Neural cell (in vitro differentiated cells): ENCODE data around the gene PLAAT4. TPM values are rescaled to one million over a fixed set of nuclear protein-coding genes. Genes with fewer than 3 reads are reported as not detected.

Source experiments
- H2AFZ ChIP-seq: fragments of 200-600, 300-800 bp; sonication (generic), shearing (Covaris generic); 2 replicates; pipeline ENCODE4 v1.6.0; 2014; ENCODE audit warnings: low read depth, mild to moderate bottlenecking, antibody characterized with exemption, low read length, moderate library complexity
- H3F3A ChIP-seq: fragments of 200-600 bp; shearing (Covaris generic); 2 replicates; pipeline ENCODE4 v1.6.1; 2016; ENCODE audit warnings: mild to moderate bottlenecking, moderate library complexity, mixed read lengths, antibody characterized with exemption, low read length; ENCODE audit not compliant: insufficient read depth, poor library complexity, severe bottlenecking
- H3K27ac ChIP-seq: fragments of 200-600, 300-800 bp; sonication (generic), shearing (Covaris generic); 2 replicates; pipeline ENCODE4 v1.5.1; 2014; ENCODE audit warnings: mild to moderate bottlenecking, low read length, moderate library complexity
- H3K27me3 ChIP-seq: fragments of 300-800, 200-600 bp; sonication (generic), shearing (Covaris generic); 2 replicates; pipeline ENCODE4 v1.6.0; 2014; ENCODE audit warnings: mild to moderate bottlenecking, low read depth, low read length, moderate library complexity; ENCODE audit not compliant: insufficient read depth
- H3K36me3 ChIP-seq: fragments of 300-800, 200-600 bp; sonication (generic), shearing (Covaris generic); 2 replicates; pipeline ENCODE4 v1.5.1; 2014; ENCODE audit warnings: mild to moderate bottlenecking, antibody characterized with exemption, low read length, moderate library complexity; ENCODE audit not compliant: insufficient read depth
- H3K4me2 ChIP-seq: fragments of 300-800, 200-600 bp; sonication (generic), shearing (Covaris generic); 2 replicates; pipeline ENCODE4 v1.6.0; 2014; ENCODE audit warnings: mild to moderate bottlenecking, low read length
- H3K4me3 ChIP-seq: fragments of 300-800, 200-600 bp; sonication (generic), shearing (Covaris generic); 2 replicates; pipeline ENCODE4 v1.5.1; 2014; ENCODE audit warnings: mild to moderate bottlenecking, low read length, moderate library complexity
- H3K79me2 ChIP-seq: fragments of 200-600 bp; shearing (Covaris generic); replicated peaks from 2 replicates; pipeline ENCODE4 v1.6.0; 2014; ENCODE audit warnings: mild to moderate bottlenecking, low read length, moderate library complexity; ENCODE audit not compliant: insufficient read depth
- H3K9ac ChIP-seq: fragments of 300-800, 200-600 bp; sonication (generic), shearing (Covaris generic); 2 replicates; pipeline ENCODE4 v1.6.1; 2016; ENCODE audit warnings: mild to moderate bottlenecking, low read length, mixed read lengths
- H3K9me2 ChIP-seq: fragments of 200-600 bp; shearing (Covaris generic); 2 replicates; pipeline ENCODE4 v1.6.1; 2016; ENCODE audit warnings: mild to moderate bottlenecking, low read length, mixed read lengths; ENCODE audit not compliant: insufficient read depth
- H3K9me3 ChIP-seq: fragments of 200-600, 300-800 bp; sonication (generic), shearing (Covaris generic); 2 replicates; pipeline ENCODE4 v1.6.1; 2016; ENCODE audit warnings: mild to moderate bottlenecking, mixed run types, low read length, moderate library complexity, mixed read lengths
- H4K20me1 ChIP-seq: fragments of 200-600 bp; shearing (Covaris generic); 2 replicates; pipeline ENCODE4 v1.6.1; 2016; ENCODE audit warnings: mild to moderate bottlenecking, mixed run types; ENCODE audit not compliant: insufficient read depth
- EP300 ChIP-seq: fragments of 450-650 bp; conservative IDR thresholded peaks from 2 replicates; pipeline ENCODE4 v1.6.1; 2014; ENCODE audit warnings: antibody characterized with exemption, mild to moderate bottlenecking, moderate library complexity; ENCODE audit not compliant: poor library complexity, severe bottlenecking
- EZH2 ChIP-seq: fragments of 200-600, 300-800 bp; shearing (Covaris generic), sonication (generic); IDR thresholded peaks from 2 replicates; pipeline ENCODE4 v1.6.1; 2014; ENCODE audit warnings: antibody characterized with exemption, low read length, borderline replicate concordance, mild to moderate bottlenecking; ENCODE audit not compliant: insufficient read depth, poor library complexity, severe bottlenecking
- MXI1 ChIP-seq: fragments of 450-650 bp; conservative IDR thresholded peaks from 2 replicates; pipeline ENCODE4 v1.6.1; 2014; ENCODE audit warnings: antibody characterized with exemption, mild to moderate bottlenecking; ENCODE audit not compliant: poor library complexity, severe bottlenecking
- POLR2AphosphoS5 ChIP-seq: IDR thresholded peaks from 2 replicates; pipeline ENCODE4 v1.6.1; 2012
- RAD21 ChIP-seq: fragments of 450-650 bp; conservative IDR thresholded peaks from 2 replicates; pipeline ENCODE4 v1.6.1; 2014; ENCODE audit warnings: antibody characterized with exemption, mild to moderate bottlenecking, moderate library complexity
- SMC3 ChIP-seq: fragments of 450-650 bp; conservative IDR thresholded peaks from 2 replicates; pipeline ENCODE4 v1.6.1; 2014; ENCODE audit warnings: antibody characterized with exemption, mild to moderate bottlenecking, moderate library complexity; ENCODE audit not compliant: poor library complexity
- TAF1 ChIP-seq: IDR thresholded peaks from 2 replicates; pipeline ENCODE4 v1.6.1; 2012; ENCODE audit warnings: low read depth
- polyA plus RNA-seq: library from polyadenylated mRNA; depleted of rRNA; stranded (reverse); fragments of >200 nt; gene quantifications from 2 replicates; pipeline ENCODE4 v1.2.3, GENCODE V29; 2014
- TF ChIP-seq, protein P1 (sequence below): fragments of 450-650 bp; IDR thresholded peaks from 2 replicates; pipeline ENCODE4 v1.5.1; 2014; ENCODE audit warnings: antibody characterized with exemption, mild to moderate bottlenecking, moderate library complexity; ENCODE audit not compliant: poor library complexity, severe bottlenecking
- TF ChIP-seq, protein P2 (sequence below): IDR thresholded peaks from 2 replicates; pipeline ENCODE4 v1.6.1; 2012; ENCODE audit warnings: borderline replicate concordance

PLAAT4 gene
- polyA plus RNA-seq, 1 donor from 2014 or later, result not detected

DNA sequence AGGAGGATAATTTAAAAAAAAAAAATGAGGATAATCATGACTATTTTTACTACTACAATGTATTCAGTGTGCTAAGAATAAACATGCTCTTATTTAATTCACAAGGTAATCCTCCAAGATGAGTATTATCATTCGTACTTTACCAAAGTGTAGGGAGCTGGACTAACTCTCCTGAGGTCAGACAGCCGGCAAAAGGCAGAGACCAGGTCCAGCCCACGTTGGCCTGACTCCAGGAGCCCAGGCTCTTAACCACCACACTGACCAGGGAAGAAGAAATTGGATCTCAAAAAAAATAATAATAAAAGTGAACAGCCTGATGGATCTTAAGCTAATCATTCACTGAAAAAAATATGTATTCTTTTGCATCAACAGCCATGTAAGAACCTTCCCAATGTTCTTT lies 52.4 kb downstream of the PLAAT4 start:
- no peaks in the 10 kb centered on the region for H3K27me3 ChIP-seq
- H3K9ac ChIP-seq, result no peak overlapping the region
- no peak overlapping the region for H2AFZ ChIP-seq
- H3K9me2 ChIP-seq, result no peaks in the 10 kb centered on the region
- no peak overlapping the region for H3K4me3 ChIP-seq
- H3K9me3 ChIP-seq, result no peaks in the 10 kb centered on the region
- H3K27ac ChIP-seq, result no peak overlapping the region
- H4K20me1 ChIP-seq, result no peaks in the 10 kb centered on the region
- no peaks in the 10 kb centered on the region for H3K79me2 ChIP-seq
- H3F3A ChIP-seq, result no peaks in the 10 kb centered on the region
- H3K36me3 ChIP-seq, result no peaks in the 10 kb centered on the region
- TF ChIP-seq TAF1 (no peak), SMC3 (no peak), EZH2 (no peak), RAD21 (no peak), POLR2AphosphoS5 (no peak), MXI1 (no peak)
- TF ChIP-seq, protein P1, sequence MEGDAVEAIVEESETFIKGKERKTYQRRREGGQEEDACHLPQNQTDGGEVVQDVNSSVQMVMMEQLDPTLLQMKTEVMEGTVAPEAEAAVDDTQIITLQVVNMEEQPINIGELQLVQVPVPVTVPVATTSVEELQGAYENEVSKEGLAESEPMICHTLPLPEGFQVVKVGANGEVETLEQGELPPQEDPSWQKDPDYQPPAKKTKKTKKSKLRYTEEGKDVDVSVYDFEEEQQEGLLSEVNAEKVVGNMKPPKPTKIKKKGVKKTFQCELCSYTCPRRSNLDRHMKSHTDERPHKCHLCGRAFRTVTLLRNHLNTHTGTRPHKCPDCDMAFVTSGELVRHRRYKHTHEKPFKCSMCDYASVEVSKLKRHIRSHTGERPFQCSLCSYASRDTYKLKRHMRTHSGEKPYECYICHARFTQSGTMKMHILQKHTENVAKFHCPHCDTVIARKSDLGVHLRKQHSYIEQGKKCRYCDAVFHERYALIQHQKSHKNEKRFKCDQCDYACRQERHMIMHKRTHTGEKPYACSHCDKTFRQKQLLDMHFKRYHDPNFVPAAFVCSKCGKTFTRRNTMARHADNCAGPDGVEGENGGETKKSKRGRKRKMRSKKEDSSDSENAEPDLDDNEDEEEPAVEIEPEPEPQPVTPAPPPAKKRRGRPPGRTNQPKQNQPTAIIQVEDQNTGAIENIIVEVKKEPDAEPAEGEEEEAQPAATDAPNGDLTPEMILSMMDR, result no peak
- TF ChIP-seq, protein P2, sequence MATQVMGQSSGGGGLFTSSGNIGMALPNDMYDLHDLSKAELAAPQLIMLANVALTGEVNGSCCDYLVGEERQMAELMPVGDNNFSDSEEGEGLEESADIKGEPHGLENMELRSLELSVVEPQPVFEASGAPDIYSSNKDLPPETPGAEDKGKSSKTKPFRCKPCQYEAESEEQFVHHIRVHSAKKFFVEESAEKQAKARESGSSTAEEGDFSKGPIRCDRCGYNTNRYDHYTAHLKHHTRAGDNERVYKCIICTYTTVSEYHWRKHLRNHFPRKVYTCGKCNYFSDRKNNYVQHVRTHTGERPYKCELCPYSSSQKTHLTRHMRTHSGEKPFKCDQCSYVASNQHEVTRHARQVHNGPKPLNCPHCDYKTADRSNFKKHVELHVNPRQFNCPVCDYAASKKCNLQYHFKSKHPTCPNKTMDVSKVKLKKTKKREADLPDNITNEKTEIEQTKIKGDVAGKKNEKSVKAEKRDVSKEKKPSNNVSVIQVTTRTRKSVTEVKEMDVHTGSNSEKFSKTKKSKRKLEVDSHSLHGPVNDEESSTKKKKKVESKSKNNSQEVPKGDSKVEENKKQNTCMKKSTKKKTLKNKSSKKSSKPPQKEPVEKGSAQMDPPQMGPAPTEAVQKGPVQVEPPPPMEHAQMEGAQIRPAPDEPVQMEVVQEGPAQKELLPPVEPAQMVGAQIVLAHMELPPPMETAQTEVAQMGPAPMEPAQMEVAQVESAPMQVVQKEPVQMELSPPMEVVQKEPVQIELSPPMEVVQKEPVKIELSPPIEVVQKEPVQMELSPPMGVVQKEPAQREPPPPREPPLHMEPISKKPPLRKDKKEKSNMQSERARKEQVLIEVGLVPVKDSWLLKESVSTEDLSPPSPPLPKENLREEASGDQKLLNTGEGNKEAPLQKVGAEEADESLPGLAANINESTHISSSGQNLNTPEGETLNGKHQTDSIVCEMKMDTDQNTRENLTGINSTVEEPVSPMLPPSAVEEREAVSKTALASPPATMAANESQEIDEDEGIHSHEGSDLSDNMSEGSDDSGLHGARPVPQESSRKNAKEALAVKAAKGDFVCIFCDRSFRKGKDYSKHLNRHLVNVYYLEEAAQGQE, result no peak
- H3K4me2 ChIP-seq, result no peak overlapping the region

DNA sequence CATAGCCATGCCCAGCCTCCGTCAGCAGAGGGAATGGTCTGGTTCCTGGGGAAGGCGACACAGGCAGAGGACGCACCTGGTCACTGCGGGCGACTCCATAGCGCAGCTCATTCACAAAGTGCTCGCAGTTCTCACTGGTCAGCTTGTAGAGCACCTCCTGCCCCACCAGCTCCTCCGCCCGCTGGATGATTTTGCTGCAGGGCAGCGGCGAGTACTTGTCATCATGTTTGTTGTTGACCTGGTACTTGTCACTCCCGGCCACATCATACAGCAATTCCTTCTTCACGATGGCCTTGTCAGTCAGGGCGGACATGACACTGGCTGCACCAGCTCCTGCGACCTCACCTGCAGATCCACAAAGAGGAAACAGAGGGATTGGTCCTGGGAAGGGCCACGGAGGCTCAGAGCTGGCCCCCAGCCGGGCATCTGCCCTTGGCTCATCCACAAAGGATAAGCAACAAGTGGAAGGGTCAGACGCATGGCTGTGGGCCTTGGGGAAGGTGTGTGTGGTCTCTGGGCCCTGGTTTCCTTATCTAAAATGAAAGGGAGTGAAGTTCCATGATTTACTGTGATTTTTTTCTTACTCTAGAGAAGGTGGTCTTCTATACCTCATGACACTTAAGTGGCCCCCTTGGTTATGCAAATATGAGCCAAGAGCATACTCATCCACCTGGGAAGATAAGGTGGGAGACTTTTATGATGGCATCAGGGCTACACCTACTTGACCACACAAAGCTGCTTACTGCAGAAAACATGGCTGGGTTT lies 53.6 kb downstream of the PLAAT4 start:
- Histone ChIP-seq H3K9ac (no peak overlapping the region), H3K9me2 (no peaks in the 10 kb centered on the region), H3K79me2 (no peaks in the 10 kb centered on the region), H3K27me3 (no peaks in the 10 kb centered on the region), H3K27ac (no peak overlapping the region), H2AFZ (no peak overlapping the region), H3K4me3 (no peak overlapping the region), H3K9me3 (no peaks in the 10 kb centered on the region), H3K4me2 (no peak overlapping the region), H3K36me3 (no peaks in the 10 kb centered on the region), H3F3A (no peaks in the 10 kb centered on the region), H4K20me1 (no peaks in the 10 kb centered on the region)
- TF ChIP-seq EP300, result no peak
- TF ChIP-seq, protein P1, result no peak
- TF ChIP-seq, protein P2, result no peak
- TF ChIP-seq TAF1, result no peak
- no peak for TF ChIP-seq MXI1
- no peak for TF ChIP-seq EZH2
- TF ChIP-seq SMC3, result no peak
- no peak for TF ChIP-seq RAD21
- TF ChIP-seq POLR2AphosphoS5, result no peak
